AG09309 (cell line): ENCODE measurements around the gene GAD2.

ENCODE experiments used
- DNase-seq: peaks from one replicate; pipeline ENCODE4 v3.0.0-alpha.2; 2010; ENCODE audit warnings: low read depth
- H3K4me3 ChIP-seq: 2 replicates; pipeline ENCODE4 v1.5.1; 2011; ENCODE audit warnings: mild to moderate bottlenecking, low read depth, low read length, moderate library complexity; ENCODE audit not compliant: control insufficient read depth
- CTCF ChIP-seq: IDR thresholded peaks from 2 replicates; pipeline ENCODE4 v1.5.1; 2011; ENCODE audit warnings: mild to moderate bottlenecking, low read depth, low read length, inconsistent platforms; ENCODE audit not compliant: insufficient read depth, control insufficient read depth; ENCODE audit errors: missing control alignments

Gene GAD2

DNA sequence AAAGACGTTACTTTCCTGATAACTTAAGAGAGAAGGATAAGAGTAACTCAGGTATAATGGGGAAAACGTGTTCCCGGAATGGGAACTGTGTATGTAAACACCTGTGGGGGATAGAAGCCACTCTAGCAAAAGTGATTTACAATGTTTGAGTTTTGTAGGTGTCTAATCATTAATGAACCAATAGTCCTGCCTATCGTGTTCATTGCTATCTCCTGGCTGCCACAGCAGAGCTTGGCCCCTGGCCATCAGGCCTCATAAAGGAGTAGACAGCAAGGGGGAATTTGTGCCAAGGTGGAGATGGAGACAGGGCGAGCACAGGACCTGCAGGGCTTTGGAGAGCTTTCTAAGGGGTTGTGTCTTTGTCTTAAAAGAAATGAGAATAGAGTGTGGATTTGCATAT, 102.1 kb downstream of the GAD2 start:
- H3K4me3 ChIP-seq = no peak overlapping the region
- DNase-seq = no peak
- no peak for TF ChIP-seq CTCF

DNA sequence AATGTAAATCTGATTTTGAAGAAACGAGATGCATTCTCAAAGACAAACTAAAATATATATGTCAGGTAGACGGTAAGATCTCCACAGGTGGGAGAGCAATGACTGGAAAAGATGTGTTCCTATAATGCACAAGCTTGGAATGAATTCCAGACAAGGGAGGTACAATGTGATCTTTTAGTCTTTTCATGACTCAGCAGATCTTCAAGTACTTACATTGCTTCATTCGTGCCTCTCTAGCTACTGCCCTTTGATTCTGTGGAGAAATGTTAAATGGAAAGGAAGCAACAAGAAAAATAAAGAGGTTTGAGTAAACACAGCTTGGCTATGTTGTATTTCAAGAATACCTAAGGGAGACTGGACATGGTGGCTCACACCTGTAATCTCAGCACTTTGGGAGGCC, 106.6 kb downstream of the GAD2 start:
- DNase-seq = no peak
- no peak overlapping the region for H3K4me3 ChIP-seq
- no peak for TF ChIP-seq CTCF

DNA sequence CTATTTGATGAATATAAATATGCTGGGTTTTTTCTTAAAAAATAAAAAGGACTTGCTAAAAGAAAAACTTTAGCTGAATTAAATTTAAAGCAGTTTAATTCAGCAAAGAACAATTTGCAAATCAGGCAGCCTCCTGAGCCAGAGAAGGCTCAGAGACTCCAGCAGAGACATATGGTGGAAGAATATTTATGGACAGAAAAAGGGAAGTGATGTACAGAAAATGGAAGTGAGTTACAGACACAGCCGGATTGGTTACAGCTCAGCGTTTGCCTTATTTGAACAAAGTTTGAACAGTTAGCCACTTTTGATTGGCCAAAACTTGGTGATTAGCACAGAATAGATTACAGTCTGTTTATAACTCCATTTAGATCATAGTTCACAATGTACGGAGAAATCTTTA, 110.3 kb downstream of the GAD2 start:
- TF ChIP-seq CTCF = no peak
- no peak overlapping the region for H3K4me3 ChIP-seq
- no peak for DNase-seq

- no peak for TF ChIP-seq CTCF
- no peak overlapping the region for H3K4me3 ChIP-seq
- no peak for DNase-seq
Measured at GRCh38 chr10:26327811-26328210, 111.2 kb downstream of the GAD2 start.

DNA sequence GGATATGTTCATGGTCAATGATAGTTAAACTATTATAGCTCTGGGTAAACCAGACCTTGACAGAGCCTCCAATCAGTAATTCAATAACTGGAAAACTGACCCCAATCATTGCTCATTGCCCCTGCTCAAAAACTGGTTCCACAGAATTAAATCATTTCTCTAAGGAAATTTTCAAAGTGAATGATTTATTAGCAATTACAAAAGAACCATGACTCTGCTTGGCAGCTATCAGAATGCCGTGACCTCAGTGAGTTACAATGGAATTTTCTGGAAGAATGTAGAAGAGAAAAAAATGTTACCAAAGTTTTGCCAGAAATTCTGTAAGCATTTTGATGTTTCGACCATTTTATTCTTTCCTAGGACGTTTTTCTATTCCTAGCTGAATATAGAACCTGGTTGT, 114.8 kb downstream of the GAD2 start:
- H3K4me3 ChIP-seq = no peak overlapping the region
- TF ChIP-seq CTCF = no peak
- DNase-seq = no peak

GRCh38 chr10:26334232-26334931, 117.8 kb downstream of the GAD2 start:
- H3K4me3 ChIP-seq = no peak overlapping the region
- no peak for TF ChIP-seq CTCF
- no peak for DNase-seq
